Epithelial cell of proximal tubule (primary cell): ENCODE measurements around the gene SHISA4. TPM values are rescaled to one million over a fixed set of nuclear protein-coding genes. Genes with fewer than 3 reads are reported as not detected.
A peak's percentile ranks its signal among the peaks of the same experiment; 100 is the strongest.
"Not testable (repeated sequence)": the region's sequence is repeated elsewhere in the genome, so short reads cannot be mapped to it uniquely, and the experiment has no call there.

Source experiments
- DNase-seq: peaks from one replicate; pipeline ENCODE4 v3.0.0-alpha.2; 2011; ENCODE audit warnings: low read depth
- H3K4me3 ChIP-seq: 2 replicates; pipeline ENCODE4 v1.5.1; 2011; ENCODE audit warnings: low read depth, mild to moderate bottlenecking, low read length
- CTCF ChIP-seq: conservative IDR thresholded peaks from 2 replicates; pipeline ENCODE4 v1.5.1; 2012; ENCODE audit warnings: low read depth, mild to moderate bottlenecking, low read length
- total RNA-seq: library from RNA; depleted of rRNA; stranded (reverse); fragments of >200 nt; gene quantifications from 2 replicates; pipeline ENCODE4 v1.2.3, GENCODE V29; 2015

The SHISA4 gene
- total RNA-seq, 1 donor from 2014 or later: 22.4 TPM

GRCh38 chr1:201845331-201846083, 43.2 kb upstream of the SHISA4 start:
- DNase-seq: no peak
- H3K4me3 ChIP-seq: no peak overlapping the region
- TF ChIP-seq CTCF: no peak

GRCh38 chr1:201847150-201847549, 41.5 kb upstream of the SHISA4 start:
- no peak for TF ChIP-seq CTCF
- DNase-seq: no peak
- no peak overlapping the region for H3K4me3 ChIP-seq

- H3K4me3 ChIP-seq: no peak overlapping the region
- TF ChIP-seq CTCF: no peak
- DNase-seq: no peak
Observed at GRCh38 chr1:201848230-201848629, 40.5 kb upstream of the SHISA4 start.

GRCh38 chr1:201849372-201850052, 39.2 kb upstream of the SHISA4 start:
- no peak overlapping the region for H3K4me3 ChIP-seq
- TF ChIP-seq CTCF: no peak
- DNase-seq: no peak

- TF ChIP-seq CTCF: no peak
- peak; percentile 67 for DNase-seq
- H3K4me3 ChIP-seq: no peak overlapping the region
Observed at GRCh38 chr1:201850053-201850397, 38.7 kb upstream of the SHISA4 start.

- no peak for DNase-seq
- TF ChIP-seq CTCF: no peak
- no peak overlapping the region for H3K4me3 ChIP-seq
Observed at GRCh38 chr1:201851949-201852348, 36.7 kb upstream of the SHISA4 start.

GRCh38 chr1:201856722-201857121, 32.0 kb upstream of the SHISA4 start:
- DNase-seq, H3K4me3 ChIP-seq: not testable (repeated sequence)
